ENCODE measurements around the gene UST. TPM values are rescaled to one million over a fixed set of nuclear protein-coding genes. Genes with fewer than 3 reads are reported as not detected.

UST gene
- total RNA-seq, 5 donors from 2014 or later (not counting 1 experiment from before 2014, with no cell fraction given): 1.9 to 5.3 (median 3.0) TPM

DNA sequence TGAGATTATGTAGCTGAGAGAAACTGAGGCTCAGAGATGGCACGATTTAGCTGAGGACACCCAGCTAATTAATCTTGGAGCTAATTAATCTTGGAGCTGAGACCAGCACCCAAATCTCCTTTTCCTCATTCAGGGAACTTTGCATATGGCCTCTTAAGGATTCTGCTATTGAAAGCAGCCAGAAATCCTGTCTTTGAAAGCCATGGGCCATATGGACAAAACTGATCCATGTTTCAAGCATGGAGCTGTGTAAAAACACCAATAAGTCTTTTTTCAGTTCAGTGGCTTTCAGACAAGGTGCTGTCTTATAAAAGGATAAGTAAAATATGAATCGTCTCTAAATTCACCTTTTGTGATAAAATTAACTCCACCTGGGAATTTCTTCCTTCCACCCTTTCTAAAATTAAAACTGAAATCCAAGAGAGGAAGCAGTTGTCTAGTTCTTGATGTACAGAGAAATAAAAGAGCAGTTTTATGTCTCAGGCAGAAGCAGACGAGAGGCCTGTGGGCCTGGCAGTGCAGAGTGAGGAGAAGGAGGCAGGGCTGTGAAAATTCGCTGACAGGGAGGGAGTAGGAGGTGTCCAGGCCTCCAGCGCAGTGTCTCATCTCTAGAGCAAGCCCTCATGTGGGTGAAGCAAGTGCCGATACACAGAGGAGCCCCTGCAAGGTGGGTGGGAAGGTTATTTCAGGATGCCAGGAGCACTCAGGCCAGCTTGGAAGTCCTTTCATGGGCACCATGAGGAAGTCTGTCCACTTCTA lies 266.9 kb downstream of the UST start:
- ATAC-seq (replicated peaks in 1 of 4) (no peak), DNase-seq (no peak)
- Histone ChIP-seq H3K27me3 (replicated peaks in 1 of 2; ENCODE audit: control insufficient read depth in 2 of 2, extremely low read depth in 1 of 2, insufficient read depth in 2 of 2, low read length in 1 of 2) (no peaks in the 10 kb centered on the region), H3K4me1 (ENCODE audit: control insufficient read depth in 1 of 2, extremely low read depth in 1 of 2, insufficient read depth in 2 of 2, low read length in 2 of 2) (no peaks in the 10 kb centered on the region), H3K9me3 (no peaks in the 10 kb centered on the region), H3K4me3 (ENCODE audit: control insufficient read depth in 1 of 2, extremely low read depth in 1 of 2, low read length in 1 of 2) (no peak overlapping the region), H3K36me3 (ENCODE audit: control insufficient read depth in 2 of 2, extremely low read depth in 1 of 2, insufficient read depth in 1 of 2, low read length in 1 of 2) (no peaks in the 10 kb centered on the region), H3K27ac (ENCODE audit: low read length) (no peak overlapping the region)
- Mint-ChIP-seq H3K4me1 (no peaks in the 10 kb centered on the region), H3K27ac (no peak overlapping the region), H3K9me3 (no peaks in the 10 kb centered on the region), H3K4me3 (no peak overlapping the region), H3K27me3 (peaks cover 0 to 4% of the 10 kb centered on the region in 2 donors), H3K36me3 (no peaks in the 10 kb centered on the region)
- POLR2A ChIA-PET: interaction anchor here (0.6 kb wide), 3 partner anchors 36 to 359 kb away, joined by 3 to 4 read pairs (median 3); no protein-coding TSS in a partner anchor
- 82% methylated on average over 4 of the region's 6 CpGs for WGBS (ENCODE audit: insufficient coverage)
- CTCF ChIA-PET: no interaction called here

DNA sequence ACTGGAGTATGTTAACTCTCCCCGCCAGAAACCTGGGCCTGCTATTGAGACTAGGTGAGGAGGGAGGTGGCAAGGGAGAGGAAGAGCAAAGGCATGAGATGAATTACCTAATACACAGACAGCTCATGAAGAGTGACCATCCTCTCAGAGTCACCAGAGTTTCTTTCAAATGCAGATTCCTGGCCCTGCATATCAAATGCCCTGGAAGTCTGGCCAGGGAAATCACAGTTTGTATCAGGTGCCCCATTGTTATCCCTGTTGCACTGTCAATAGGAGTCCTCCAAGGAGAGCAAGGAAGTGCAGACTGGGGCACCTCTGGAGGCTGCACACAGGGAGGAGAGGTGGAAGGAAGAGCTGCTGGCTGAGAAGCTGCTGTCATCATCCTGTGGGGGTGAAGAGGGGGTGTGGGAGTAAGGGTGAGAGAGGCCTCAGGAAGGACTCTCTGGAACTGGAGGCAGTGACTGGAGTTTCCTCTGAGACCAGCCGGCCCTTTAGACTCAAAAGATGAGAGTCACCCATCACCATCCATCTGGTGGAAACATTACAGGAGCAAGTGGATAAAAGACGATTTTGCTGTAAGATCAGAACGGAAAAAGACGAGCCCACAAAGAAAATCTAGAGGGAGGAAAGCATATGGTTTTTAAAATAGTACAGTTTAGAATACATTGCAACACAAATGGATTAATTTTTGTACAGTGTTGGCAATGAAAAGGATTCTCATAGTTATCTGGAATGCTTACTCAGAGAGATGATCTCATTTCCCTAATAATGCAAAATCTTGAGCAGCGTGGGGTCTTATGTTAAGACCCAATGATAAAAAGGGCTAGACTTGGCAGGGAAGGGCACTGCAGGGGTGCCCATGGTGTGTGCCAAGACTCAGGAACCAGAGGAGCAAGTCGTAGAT lies 268.1 kb downstream of the UST start:
- H3K36me3 ChIP-seq (ENCODE audit: control insufficient read depth in 2 of 2, extremely low read depth in 1 of 2, insufficient read depth in 1 of 2, low read length in 1 of 2): no peaks in the 10 kb centered on the region
- H3K4me1 ChIP-seq (ENCODE audit: control insufficient read depth in 1 of 2, extremely low read depth in 1 of 2, insufficient read depth in 2 of 2, low read length in 2 of 2): no peaks in the 10 kb centered on the region
- ChIA-PET CTCF (no interaction called here), POLR2A (interaction anchor here in 1 of 2 donors (0.6 kb wide), 1 partner anchor 329 kb away, joined by 3 read pairs; no protein-coding TSS in a partner anchor)
- Mint-ChIP-seq H3K4me3 (no peak overlapping the region), H3K4me1 (no peaks in the 10 kb centered on the region), H3K9me3 (no peaks in the 10 kb centered on the region), H3K27me3 (no peaks in the 10 kb centered on the region), H3K27ac (no peak overlapping the region), H3K36me3 (no peaks in the 10 kb centered on the region)
- DNase-seq (no peak), ATAC-seq (replicated peaks in 1 of 4) (no peak)
- no peak overlapping the region for H3K4me3 ChIP-seq (ENCODE audit: control insufficient read depth in 1 of 2, extremely low read depth in 1 of 2, low read length in 1 of 2)
- H3K27ac ChIP-seq (ENCODE audit: low read length): no peak overlapping the region
- H3K27me3 ChIP-seq (replicated peaks in 1 of 2; ENCODE audit: control insufficient read depth in 2 of 2, extremely low read depth in 1 of 2, insufficient read depth in 2 of 2, low read length in 1 of 2): no peaks in the 10 kb centered on the region
- H3K9me3 ChIP-seq: no peaks in the 10 kb centered on the region
- 100% methylated on average over 1 of the region's 7 CpGs for WGBS (ENCODE audit: insufficient coverage)

DNA sequence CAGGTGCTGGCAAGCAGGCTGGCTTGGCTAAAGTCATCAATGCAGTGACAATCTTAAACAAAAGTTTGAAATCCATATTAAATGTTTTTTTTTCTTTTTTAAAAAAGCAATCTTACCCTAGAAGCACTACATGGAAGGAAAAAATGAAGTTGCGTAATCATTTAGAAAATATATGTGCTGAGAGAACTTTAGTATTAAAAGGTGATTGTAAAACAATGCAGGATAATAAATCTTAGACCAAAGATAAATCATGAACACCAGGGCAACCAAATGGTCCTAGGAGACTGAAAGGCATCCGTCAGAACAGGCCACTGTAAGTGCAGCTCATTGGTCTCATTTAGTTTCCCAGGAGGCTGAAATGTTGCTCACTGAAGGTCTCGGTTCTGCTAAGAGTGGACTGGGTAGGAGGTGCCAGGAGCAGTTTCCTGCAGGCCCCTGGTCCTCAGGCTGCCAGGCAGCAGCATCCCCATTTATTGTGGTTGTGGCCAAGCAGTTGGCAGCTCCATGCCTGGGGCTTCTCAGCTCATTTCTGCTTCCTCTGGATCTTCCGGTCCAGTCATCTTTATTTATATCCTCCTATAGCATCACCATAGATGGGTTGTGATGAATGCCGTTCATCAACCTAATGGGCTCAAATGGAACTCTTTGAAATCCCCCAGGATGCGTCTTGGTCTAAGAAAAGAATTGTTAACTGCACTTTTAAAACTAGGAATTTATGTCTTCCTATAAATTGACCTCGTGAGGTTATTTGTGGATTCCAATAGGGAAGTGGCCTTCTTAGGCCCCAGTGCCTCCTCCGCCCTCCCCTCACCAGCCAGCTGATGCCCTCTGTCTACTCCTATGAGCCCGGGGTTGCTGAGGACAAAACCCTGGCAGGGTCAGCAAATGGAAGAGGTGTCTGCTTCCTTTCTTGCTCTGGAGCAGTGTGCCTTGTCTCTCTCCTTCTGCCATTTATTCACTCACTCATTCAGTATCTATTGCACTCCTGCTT lies 269.0 kb downstream of the UST start:
- Mint-ChIP-seq H3K4me3 (no peak overlapping the region), H3K9me3 (no peaks in the 10 kb centered on the region), H3K27ac (no peak overlapping the region), H3K27me3 (no peaks in the 10 kb centered on the region), H3K4me1 (no peaks in the 10 kb centered on the region), H3K36me3 (peaks cover 3% of the 10 kb centered on the region)
- ChIA-PET POLR2A (no interaction called here), CTCF (no interaction called here)
- Histone ChIP-seq H3K27me3 (replicated peaks in 1 of 2; ENCODE audit: control insufficient read depth in 2 of 2, extremely low read depth in 1 of 2, insufficient read depth in 2 of 2, low read length in 1 of 2) (no peaks in the 10 kb centered on the region), H3K9me3 (no peaks in the 10 kb centered on the region), H3K36me3 (ENCODE audit: control insufficient read depth in 2 of 2, extremely low read depth in 1 of 2, insufficient read depth in 1 of 2, low read length in 1 of 2) (no peaks in the 10 kb centered on the region), H3K4me1 (ENCODE audit: control insufficient read depth in 1 of 2, extremely low read depth in 1 of 2, insufficient read depth in 2 of 2, low read length in 2 of 2) (no peaks in the 10 kb centered on the region), H3K27ac (ENCODE audit: low read length) (no peak overlapping the region), H3K4me3 (ENCODE audit: control insufficient read depth in 1 of 2, extremely low read depth in 1 of 2, low read length in 1 of 2) (no peak overlapping the region)
- 92% methylated on average over 4 of the region's 9 CpGs for WGBS (ENCODE audit: insufficient coverage)
- DNase-seq (no peak), ATAC-seq (replicated peaks in 1 of 4) (no peak)

DNA sequence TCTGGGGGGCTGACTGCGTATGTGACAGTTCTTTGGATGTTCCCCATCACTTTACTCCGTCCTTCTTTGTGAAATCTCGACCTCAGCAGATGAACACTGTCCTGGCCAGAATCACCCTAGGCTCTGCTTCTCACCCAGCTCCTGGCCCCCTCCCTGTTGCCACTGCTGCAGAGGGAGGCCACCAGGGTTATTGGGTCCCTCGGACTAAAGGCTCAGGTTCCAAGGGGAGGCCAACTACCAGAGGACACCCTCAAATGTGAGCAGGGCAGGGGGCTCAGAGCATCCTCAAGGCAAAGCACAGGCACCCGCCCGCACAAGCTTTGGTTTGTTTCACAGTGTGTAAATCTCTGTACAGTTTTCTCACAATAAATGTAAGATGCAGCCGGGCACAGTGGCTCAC lies 269.9 kb downstream of the UST start:
- Histone ChIP-seq H3K27me3 (replicated peaks in 1 of 2; ENCODE audit: control insufficient read depth in 2 of 2, extremely low read depth in 1 of 2, insufficient read depth in 2 of 2, low read length in 1 of 2) (no peaks in the 10 kb centered on the region), H3K4me3 (ENCODE audit: control insufficient read depth in 1 of 2, extremely low read depth in 1 of 2, low read length in 1 of 2) (no peak overlapping the region), H3K4me1 (ENCODE audit: control insufficient read depth in 1 of 2, extremely low read depth in 1 of 2, insufficient read depth in 2 of 2, low read length in 2 of 2) (no peaks in the 10 kb centered on the region), H3K27ac (ENCODE audit: low read length) (no peak overlapping the region), H3K9me3 (no peaks in the 10 kb centered on the region), H3K36me3 (ENCODE audit: control insufficient read depth in 2 of 2, extremely low read depth in 1 of 2, insufficient read depth in 1 of 2, low read length in 1 of 2) (peaks cover 0 to 3% of the 10 kb centered on the region in 2 donors)
- DNase-seq (no peak), ATAC-seq (replicated peaks in 1 of 4) (no peak)
- ChIA-PET CTCF (interaction anchor here in 1 of 2 donors (0.5 kb wide), 1 partner anchor 13 kb away, joined by 3 read pairs; no protein-coding TSS in a partner anchor), POLR2A (no interaction called here)
- WGBS (ENCODE audit: insufficient coverage): 81% methylated on average over 7 of the region's 7 CpGs
- Mint-ChIP-seq H3K27ac (no peak overlapping the region), H3K9me3 (no peaks in the 10 kb centered on the region), H3K27me3 (no peaks in the 10 kb centered on the region), H3K36me3 (peaks cover 11% of the 10 kb centered on the region), H3K4me3 (no peak overlapping the region), H3K4me1 (no peaks in the 10 kb centered on the region)

DNA sequence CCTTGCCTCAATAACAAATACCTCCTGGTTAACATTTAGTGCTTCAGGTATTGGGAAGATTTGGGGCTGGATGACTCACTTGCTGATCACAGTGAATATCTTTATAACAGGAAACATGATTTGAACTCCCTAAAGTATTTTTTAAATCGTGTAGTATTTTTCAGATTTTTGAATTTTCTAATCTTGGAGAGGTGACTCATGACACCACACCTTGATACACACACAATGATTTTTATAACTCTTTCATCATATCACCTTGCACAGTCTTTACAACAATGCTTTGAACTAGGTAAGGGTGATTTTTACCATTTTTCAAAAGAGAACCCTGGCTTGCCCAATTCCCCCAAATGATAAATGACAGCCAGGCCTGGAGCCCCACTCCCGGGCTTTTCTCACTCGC lies 273.5 kb downstream of the UST start:
- ChIA-PET CTCF (no interaction called here), POLR2A (no interaction called here)
- Mint-ChIP-seq H3K27me3 (no peaks in the 10 kb centered on the region), H3K27ac (no peak overlapping the region), H3K9me3 (no peaks in the 10 kb centered on the region), H3K4me3 (no peak overlapping the region), H3K4me1 (no peaks in the 10 kb centered on the region), H3K36me3 (peaks cover 22% of the 10 kb centered on the region)
- H3K27me3 ChIP-seq (replicated peaks in 1 of 2; ENCODE audit: control insufficient read depth in 2 of 2, extremely low read depth in 1 of 2, insufficient read depth in 2 of 2, low read length in 1 of 2): no peaks in the 10 kb centered on the region
- H3K36me3 ChIP-seq (ENCODE audit: control insufficient read depth in 2 of 2, extremely low read depth in 1 of 2, insufficient read depth in 1 of 2, low read length in 1 of 2): peaks cover 0 to 5% of the 10 kb centered on the region in 2 donors
- no peaks in the 10 kb centered on the region for H3K4me1 ChIP-seq (ENCODE audit: control insufficient read depth in 1 of 2, extremely low read depth in 1 of 2, insufficient read depth in 2 of 2, low read length in 2 of 2)
- no peak for ATAC-seq (replicated peaks in 1 of 4)
- no peak overlapping the region for H3K27ac ChIP-seq (ENCODE audit: low read length)
- H3K4me3 ChIP-seq (ENCODE audit: control insufficient read depth in 1 of 2, extremely low read depth in 1 of 2, low read length in 1 of 2): no peak overlapping the region
- no peaks in the 10 kb centered on the region for H3K9me3 ChIP-seq
- 100% methylated on average over 2 of the region's 3 CpGs for WGBS (ENCODE audit: insufficient coverage)
- no peak for DNase-seq

DNA sequence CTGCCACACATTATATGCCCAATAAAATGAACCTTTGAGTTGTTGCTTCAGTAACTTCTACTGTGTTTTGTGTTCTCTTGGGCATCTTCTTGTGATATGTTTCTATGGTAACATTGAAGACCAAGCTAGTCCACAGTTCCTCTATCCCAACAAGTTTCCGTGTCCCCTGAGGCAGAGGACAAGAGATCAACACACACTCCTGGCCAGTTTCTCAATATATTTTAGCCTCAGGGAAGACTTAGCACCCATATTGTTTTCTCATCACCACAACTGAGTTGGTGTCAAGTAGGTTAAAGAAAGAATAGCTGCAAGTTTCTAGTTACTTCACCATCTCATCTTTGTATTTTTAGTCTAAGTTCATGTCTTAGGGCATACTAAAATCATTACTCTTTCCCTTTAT lies 277.5 kb downstream of the UST start:
- no peak for DNase-seq
- no peak overlapping the region for H3K4me3 ChIP-seq (ENCODE audit: control insufficient read depth in 1 of 2, extremely low read depth in 1 of 2, low read length in 1 of 2)
- Mint-ChIP-seq H3K27ac (no peak overlapping the region), H3K36me3 (peaks cover 26% of the 10 kb centered on the region), H3K4me3 (no peak overlapping the region), H3K4me1 (peaks cover 6 to 8% (median 7%) of the 10 kb centered on the region in 3 donors), H3K27me3 (no peaks in the 10 kb centered on the region), H3K9me3 (peaks cover 0 to 6% (median 5%) of the 10 kb centered on the region in 3 donors)
- H3K4me1 ChIP-seq (ENCODE audit: control insufficient read depth in 1 of 2, extremely low read depth in 1 of 2, insufficient read depth in 2 of 2, low read length in 2 of 2): no peaks in the 10 kb centered on the region
- ATAC-seq (replicated peaks in 1 of 4): no peak
- H3K27ac ChIP-seq (ENCODE audit: low read length): no peak overlapping the region
- no peaks in the 10 kb centered on the region for H3K27me3 ChIP-seq (replicated peaks in 1 of 2; ENCODE audit: control insufficient read depth in 2 of 2, extremely low read depth in 1 of 2, insufficient read depth in 2 of 2, low read length in 1 of 2)
- no CpG with 5 or more reads among the region's 1 CpG for WGBS (ENCODE audit: insufficient coverage)
- H3K9me3 ChIP-seq: peaks cover 3% of the 10 kb centered on the region
- ChIA-PET CTCF (interaction anchor here in 1 of 2 donors (0.6 to 0.7 kb wide), 3 partner anchors 70 to 408 kb away, joined by 3 to 5 read pairs (median 4); no protein-coding TSS in a partner anchor), POLR2A (no interaction called here)
- peaks cover 0 to 5% of the 10 kb centered on the region in 2 donors for H3K36me3 ChIP-seq (ENCODE audit: control insufficient read depth in 2 of 2, extremely low read depth in 1 of 2, insufficient read depth in 1 of 2, low read length in 1 of 2)

Data from T-cell (primary cell).